Fibroblast of villous mesenchyme (primary cell): Measurements from ENCODE around the gene ZNF407. TPM values are rescaled to one million over a fixed set of nuclear protein-coding genes. Genes with fewer than 3 reads are reported as not detected.

Experiments
- DNase-seq: peaks from one replicate; pipeline ENCODE4 v3.0.0-alpha.2; 2010; ENCODE audit warnings: low read depth
- H3K4me3 ChIP-seq: 2 replicates; pipeline ENCODE4 v1.5.1; 2011; ENCODE audit warnings: low read depth, mild to moderate bottlenecking, low read length
- CTCF ChIP-seq: IDR thresholded peaks from 2 replicates; pipeline ENCODE4 v1.5.1; 2012; ENCODE audit warnings: low read depth, mild to moderate bottlenecking, low read length; ENCODE audit not compliant: insufficient read depth
- total RNA-seq: library from RNA; depleted of rRNA; stranded (reverse); fragments of >200 nt; gene quantifications from 2 replicates; pipeline ENCODE4 v1.2.3, GENCODE V29; 2012

ZNF407 gene
- total RNA-seq, 1 donor, result 22.0 TPM

- no peak for TF ChIP-seq CTCF
- DNase-seq, result no peak
These were observed 187.1 kb downstream of the ZNF407 start for GRCh38 chr18:74784752-74785151.

DNA sequence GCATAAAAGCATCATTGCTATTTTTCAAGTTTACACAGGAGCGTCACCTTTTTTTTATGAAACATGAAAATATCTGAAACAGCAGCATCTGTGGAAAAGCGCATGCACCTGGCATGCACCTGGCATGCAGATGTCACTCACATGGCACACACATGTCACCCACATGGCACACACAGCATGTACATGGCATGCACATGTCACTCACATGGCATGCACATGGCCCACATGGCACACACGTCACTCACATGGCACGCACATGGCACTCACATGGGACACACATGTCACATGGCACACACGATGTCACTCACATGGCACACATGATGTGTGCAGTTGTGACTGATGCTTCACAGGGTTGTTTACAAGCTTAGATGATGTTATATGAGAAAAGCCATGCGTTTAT, 188.0 kb downstream of the ZNF407 start:
- no peak overlapping the region for H3K4me3 ChIP-seq
- TF ChIP-seq CTCF, result no peak
- no peak for DNase-seq

More at GRCh38 chr18:74784752-74785151, 187.1 kb downstream of the ZNF407 start:
- H3K4me3 ChIP-seq, result no peak overlapping the region

- no peak for DNase-seq
- no peak for TF ChIP-seq CTCF
- no peak overlapping the region for H3K4me3 ChIP-seq
These were observed 191.0 kb downstream of the ZNF407 start for GRCh38 chr18:74788657-74789056.

- no peak for DNase-seq
- TF ChIP-seq CTCF, result no peak
- no peak overlapping the region for H3K4me3 ChIP-seq
These were observed 191.4 kb downstream of the ZNF407 start for GRCh38 chr18:74789078-74789477.

GRCh38 chr18:74790451-74790850, 192.8 kb downstream of the ZNF407 start:
- DNase-seq, result no peak
- TF ChIP-seq CTCF, result no peak
- H3K4me3 ChIP-seq, result no peak overlapping the region

DNA sequence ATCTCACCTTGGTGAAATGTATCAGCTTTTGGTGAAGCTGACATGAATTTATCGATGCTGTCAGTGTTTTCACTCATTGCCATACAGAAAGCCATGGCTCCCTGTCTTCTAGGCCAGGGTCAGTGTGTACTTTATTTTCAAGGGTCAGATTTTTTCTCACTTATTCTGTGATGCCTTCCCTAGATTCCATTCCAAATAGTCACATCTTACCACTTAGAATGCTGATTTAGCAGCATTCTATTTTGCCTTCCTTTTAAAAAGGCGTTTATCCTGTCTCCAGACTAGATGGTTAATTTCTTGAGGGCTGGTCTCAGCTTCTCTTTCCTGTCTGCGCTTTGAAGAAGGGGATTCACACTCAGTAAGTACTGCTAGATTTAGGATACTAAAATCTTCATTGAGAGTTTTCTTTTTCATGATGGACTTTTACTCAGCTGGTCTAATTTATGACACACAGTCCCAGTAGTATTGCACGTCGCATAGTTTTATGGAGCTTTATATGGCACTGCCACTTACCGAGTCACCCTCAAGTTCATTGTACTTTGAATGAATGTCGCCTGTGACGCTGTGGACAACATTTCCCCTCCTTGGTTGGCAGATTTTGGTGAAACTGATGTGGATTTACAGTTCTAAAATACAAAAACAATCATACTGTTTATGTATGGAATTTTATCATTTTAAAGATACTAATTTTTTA, 194.0 kb downstream of the ZNF407 start:
- TF ChIP-seq CTCF, result no peak
- H3K4me3 ChIP-seq, result no peak overlapping the region
- no peak for DNase-seq

DNA sequence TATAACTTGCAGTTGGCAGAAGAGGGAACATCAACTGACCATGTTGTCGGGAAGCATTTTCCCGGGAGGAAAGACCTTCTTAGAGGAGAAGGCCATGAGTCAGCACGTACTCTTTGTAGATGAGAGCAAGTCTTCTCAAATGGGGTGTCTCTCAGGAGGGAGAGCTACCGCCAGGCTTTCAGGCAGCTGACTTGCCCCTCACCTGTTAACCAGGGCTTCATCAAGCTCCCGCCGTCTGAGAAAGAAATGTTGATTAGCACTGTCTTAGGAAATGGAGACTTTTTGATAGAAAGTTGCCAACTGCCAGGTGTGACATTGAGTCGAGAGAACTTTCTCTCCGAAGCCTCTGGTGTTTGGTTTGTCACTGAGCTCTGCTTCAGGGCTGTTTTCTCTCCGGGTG, 196.1 kb downstream of the ZNF407 start:
- DNase-seq, result no peak
- no peak overlapping the region for H3K4me3 ChIP-seq
- no peak for TF ChIP-seq CTCF
